Measurements from ENCODE around the gene ERAL1.
"Not testable (repeated sequence)": the region's sequence is repeated elsewhere in the genome, so short reads cannot be mapped to it uniquely, and the experiment has no call there.

ERAL1 gene

GRCh38 chr17:28901866-28902818 lies 47.3 kb downstream of the ERAL1 start:
- no peak for DNase-seq

GRCh38 chr17:28902819-28903545 lies 48.2 kb downstream of the ERAL1 start, which contains the start of gene DHRS13:
Gene DHRS13, minus strand, starts transcription at chr17:28903079. Its CDS starts 135 bp downstream, at chr17:28902944.
- DNase-seq: peak; percentile 85

- not testable (repeated sequence) for DNase-seq
These were observed 48.7 kb downstream of the ERAL1 start for GRCh38 chr17:28903546-28903841.

GRCh38 chr17:28904800-28905199 lies 50.0 kb downstream of the ERAL1 start:
- DNase-seq: no peak

GRCh38 chr17:28906276-28906675 lies 51.5 kb downstream of the ERAL1 start:
- DNase-seq: no peak

DNA sequence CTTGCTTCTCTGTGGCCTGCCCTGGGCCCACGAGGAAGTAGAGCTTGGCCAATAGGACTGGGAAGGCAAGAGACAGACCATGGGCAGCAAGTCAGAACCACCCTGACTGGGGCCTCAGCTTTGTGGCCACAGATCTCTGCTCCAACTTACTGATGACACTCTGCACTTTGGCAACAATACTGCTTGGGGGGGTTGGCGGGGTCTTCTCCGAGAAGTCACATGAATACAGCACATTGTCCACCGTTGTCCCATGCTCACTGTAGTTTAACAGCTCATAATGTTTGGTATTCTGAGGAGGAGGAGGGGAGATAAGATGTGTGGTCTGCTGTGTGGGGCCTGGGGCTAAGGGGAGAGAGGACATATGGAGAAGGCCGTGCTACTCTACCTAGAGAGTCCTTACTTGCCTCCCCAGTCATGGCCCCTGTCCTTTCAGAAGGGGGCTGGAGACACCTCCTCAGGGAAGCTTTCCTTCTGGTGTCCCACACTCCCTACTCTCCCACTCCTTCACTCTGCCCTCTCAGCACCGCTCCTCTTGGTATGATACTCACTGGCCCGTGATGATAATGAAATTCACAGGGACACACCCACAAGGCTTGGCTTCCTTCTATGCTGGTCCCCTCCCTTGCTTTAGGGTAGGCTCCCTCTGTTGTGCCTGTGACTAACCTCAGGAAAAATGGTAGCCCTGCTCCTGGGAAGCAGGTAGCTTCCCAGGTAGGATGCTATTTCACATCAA lies 52.1 kb downstream of the ERAL1 start:
- DNase-seq: no peak

DNA sequence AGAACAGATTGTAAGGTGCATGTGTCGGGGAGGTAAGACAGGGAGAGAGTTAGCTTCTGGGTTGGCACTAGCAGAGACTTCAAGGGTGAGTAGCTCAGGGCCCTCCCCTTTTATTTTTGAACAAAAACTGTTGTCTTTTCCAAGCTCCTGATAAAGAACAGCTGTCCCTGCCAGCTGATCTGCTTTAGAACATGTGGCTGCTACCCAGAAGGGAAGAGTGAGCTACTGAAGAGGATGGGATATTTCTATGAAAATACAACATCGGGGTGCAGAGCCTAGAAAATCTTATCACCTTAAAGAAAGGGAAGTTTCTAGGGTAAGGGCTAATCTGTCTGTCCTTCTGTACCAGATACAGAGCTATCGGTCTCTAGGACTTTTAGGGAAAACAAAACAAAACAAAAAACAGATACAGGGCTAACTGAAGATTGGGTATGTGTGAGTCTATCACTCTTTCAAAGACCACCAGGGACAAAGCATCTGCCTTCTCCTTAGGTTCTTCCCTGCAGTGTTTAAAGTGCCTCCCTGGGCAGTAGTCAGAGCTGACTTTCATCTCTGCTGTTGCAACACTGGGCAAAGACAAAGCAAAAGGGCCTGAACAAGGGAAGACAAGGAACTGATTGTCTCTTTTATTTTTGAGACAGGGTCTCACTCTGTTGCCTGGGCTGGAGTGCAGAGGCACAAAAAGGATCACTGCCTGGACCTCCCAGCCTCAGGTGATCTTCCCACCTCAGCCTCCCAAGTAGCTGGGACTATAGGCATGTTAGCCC lies 53.1 kb downstream of the ERAL1 start:
- DNase-seq: no peak

DNA sequence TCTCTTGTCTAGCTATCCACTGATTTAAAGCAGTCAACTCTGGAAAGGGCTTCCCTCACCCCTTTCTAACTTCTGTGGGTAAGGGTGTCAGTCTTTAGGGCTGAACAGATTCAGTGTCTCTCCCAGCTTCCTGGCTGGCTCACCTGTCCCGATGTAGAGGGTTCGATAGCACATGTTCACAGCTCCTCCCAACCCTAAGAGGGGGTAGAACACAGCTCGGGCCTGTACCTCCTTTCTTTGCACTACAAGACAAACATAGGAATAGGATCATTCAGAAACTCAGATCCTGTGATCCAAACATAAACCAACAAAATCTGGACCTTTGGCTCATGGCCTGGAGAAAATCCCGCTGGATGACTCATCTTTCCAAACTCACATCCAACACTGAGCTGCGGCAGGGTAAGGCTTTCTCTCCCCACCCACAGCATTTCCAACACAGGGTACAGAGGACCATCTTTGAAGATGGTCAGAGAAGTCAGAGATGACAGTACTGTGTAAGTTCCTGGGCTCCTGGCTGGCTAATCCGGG lies 53.9 kb downstream of the ERAL1 start:
- DNase-seq: no peak

GRCh38 chr17:28910534-28910933 lies 55.7 kb downstream of the ERAL1 start:
- no peak for DNase-seq
